Smooth muscle cell (in vitro differentiated cells): Measurements from ENCODE around the gene ADAMTS18. TPM values are rescaled to one million over a fixed set of nuclear protein-coding genes. Genes with fewer than 3 reads are reported as not detected.
"Not testable (repeated sequence)": the region's sequence is repeated elsewhere in the genome, so short reads cannot be mapped to it uniquely, and the experiment has no call there.

Source experiments
- DNase-seq: peaks from one replicate; lab custom pipeline; 2025; ENCODE audit not compliant: unreplicated experiment; lab: John Stamatoyannopoulos, UW
- H2AFZ ChIP-seq: fragments of 200-600 bp; sonication (generic); 2 replicates; pipeline ENCODE4 v1.6.0; 2016; ENCODE audit warnings: antibody characterized with exemption, low read depth, mild to moderate bottlenecking
- H3F3A ChIP-seq: fragments of 200-600 bp; sonication (generic); 2 replicates; pipeline ENCODE4 v1.6.0; 2017; ENCODE audit warnings: antibody characterized with exemption, low read depth
- H3K27ac ChIP-seq: fragments of 200-600 bp; sonication (generic); 2 replicates; pipeline ENCODE4 v1.5.1; 2016; ENCODE audit warnings: low read depth, mild to moderate bottlenecking
- H3K27me3 ChIP-seq: fragments of 200-600 bp; sonication (generic); 2 replicates; pipeline ENCODE4 v1.6.1; 2016; ENCODE audit warnings: low read depth, mild to moderate bottlenecking
- H3K36me3 ChIP-seq: fragments of 200-600 bp; sonication (generic); 2 replicates; pipeline ENCODE4 v1.5.1; 2016; ENCODE audit warnings: low read depth
- H3K4me1 ChIP-seq: fragments of 200-600 bp; sonication (generic); 2 replicates; pipeline ENCODE4 v1.5.1; 2016; ENCODE audit warnings: low read depth
- H3K4me2 ChIP-seq: fragments of 200-600 bp; sonication (generic); 2 replicates; pipeline ENCODE4 v1.6.0; 2016; ENCODE audit warnings: mild to moderate bottlenecking
- H3K4me3 ChIP-seq: fragments of 200-600 bp; sonication (generic); 2 replicates; pipeline ENCODE4 v1.5.1; 2016; ENCODE audit warnings: mild to moderate bottlenecking
- H3K79me2 ChIP-seq: fragments of 200-600 bp; sonication (generic); 2 replicates; pipeline ENCODE4 v1.6.0; 2016; ENCODE audit warnings: low read depth, mild to moderate bottlenecking
- H3K9ac ChIP-seq: fragments of 200-600 bp; sonication (generic); 2 replicates; pipeline ENCODE4 v1.6.0; 2016; ENCODE audit warnings: low read depth
- H3K9me3 ChIP-seq: fragments of 200-600 bp; sonication (generic); replicated peaks from 2 replicates; pipeline ENCODE4 v1.5.1; 2016; ENCODE audit warnings: low read depth
- H4K20me1 ChIP-seq: fragments of 200-600 bp; sonication (generic); 2 replicates; pipeline ENCODE4 v1.6.0; 2016; ENCODE audit warnings: low read depth
- WGBS: methylation state at CpG from one replicate; pipeline ENCODE4 v1.1.7; 2016; ENCODE audit warnings: low lambda C conversion rate; 5-methylcytosine and 5-hydroxymethylcytosine counted together
- polyA plus RNA-seq: library from polyadenylated mRNA; unstranded; fragments of >200 nt; fragmentation: Nextera tagmentation; extraction: Ambion mirVana; gene quantifications from 2 replicates; pipeline ENCODE4 v1.2.1, GENCODE V29; 2016
- total RNA-seq: library from RNA; depleted of rRNA; stranded (reverse); fragments of >200 nt; gene quantifications from 2 replicates; pipeline ENCODE4 v1.2.3, GENCODE V29; 2014
- TF ChIP-seq, protein P1 (sequence below): fragments of 200-600 bp; sonication (generic); IDR thresholded peaks from 2 replicates; pipeline ENCODE4 v1.5.1; 2017; ENCODE audit warnings: borderline replicate concordance, mild to moderate bottlenecking, antibody characterized with exemption; ENCODE audit not compliant: insufficient read depth, poor library complexity, severe bottlenecking

ADAMTS18 gene
- total and polyA plus RNA-seq, 2 experiments from 2014 or later, result 0.05 to 4.4 TPM

DNA sequence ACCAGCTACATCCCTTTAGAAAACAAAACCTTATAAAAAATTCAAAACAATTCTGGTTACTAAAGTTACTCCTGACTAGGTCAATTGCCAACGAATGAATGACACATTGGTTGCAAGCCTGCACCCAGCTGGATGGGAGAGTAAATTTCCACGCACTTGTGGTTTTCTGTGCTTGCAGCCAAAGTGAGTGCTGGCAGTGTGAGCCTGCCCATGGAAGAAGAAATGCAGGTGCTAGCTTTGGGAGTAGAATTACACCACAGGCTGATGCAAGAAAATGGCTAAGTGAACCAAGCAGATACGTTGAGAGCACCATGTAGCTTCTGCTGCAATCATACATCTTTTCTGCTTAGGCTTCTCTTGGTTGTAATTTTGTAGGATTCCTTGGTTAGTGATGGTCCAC, 161.0 kb downstream of the ADAMTS18 start:
- H3K27me3 ChIP-seq, result no peaks in the 10 kb centered on the region
- H3K36me3 ChIP-seq, result no peaks in the 10 kb centered on the region
- no peak overlapping the region for H3K27ac ChIP-seq
- no peaks in the 10 kb centered on the region for H4K20me1 ChIP-seq
- H3F3A ChIP-seq, result no peaks in the 10 kb centered on the region
- H3K79me2 ChIP-seq, result no peaks in the 10 kb centered on the region
- TF ChIP-seq, protein P1, sequence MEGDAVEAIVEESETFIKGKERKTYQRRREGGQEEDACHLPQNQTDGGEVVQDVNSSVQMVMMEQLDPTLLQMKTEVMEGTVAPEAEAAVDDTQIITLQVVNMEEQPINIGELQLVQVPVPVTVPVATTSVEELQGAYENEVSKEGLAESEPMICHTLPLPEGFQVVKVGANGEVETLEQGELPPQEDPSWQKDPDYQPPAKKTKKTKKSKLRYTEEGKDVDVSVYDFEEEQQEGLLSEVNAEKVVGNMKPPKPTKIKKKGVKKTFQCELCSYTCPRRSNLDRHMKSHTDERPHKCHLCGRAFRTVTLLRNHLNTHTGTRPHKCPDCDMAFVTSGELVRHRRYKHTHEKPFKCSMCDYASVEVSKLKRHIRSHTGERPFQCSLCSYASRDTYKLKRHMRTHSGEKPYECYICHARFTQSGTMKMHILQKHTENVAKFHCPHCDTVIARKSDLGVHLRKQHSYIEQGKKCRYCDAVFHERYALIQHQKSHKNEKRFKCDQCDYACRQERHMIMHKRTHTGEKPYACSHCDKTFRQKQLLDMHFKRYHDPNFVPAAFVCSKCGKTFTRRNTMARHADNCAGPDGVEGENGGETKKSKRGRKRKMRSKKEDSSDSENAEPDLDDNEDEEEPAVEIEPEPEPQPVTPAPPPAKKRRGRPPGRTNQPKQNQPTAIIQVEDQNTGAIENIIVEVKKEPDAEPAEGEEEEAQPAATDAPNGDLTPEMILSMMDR, result no peak
- no peak overlapping the region for H3K9ac ChIP-seq
- H3K4me2 ChIP-seq, result no peak overlapping the region
- H2AFZ ChIP-seq, result no peak overlapping the region
- 63% methylated on average over 3 of the region's 3 CpGs for WGBS
- no peak overlapping the region for H3K4me3 ChIP-seq
- DNase-seq, result no peak
- H3K9me3 ChIP-seq, result no peaks in the 10 kb centered on the region
- no peaks in the 10 kb centered on the region for H3K4me1 ChIP-seq

DNA sequence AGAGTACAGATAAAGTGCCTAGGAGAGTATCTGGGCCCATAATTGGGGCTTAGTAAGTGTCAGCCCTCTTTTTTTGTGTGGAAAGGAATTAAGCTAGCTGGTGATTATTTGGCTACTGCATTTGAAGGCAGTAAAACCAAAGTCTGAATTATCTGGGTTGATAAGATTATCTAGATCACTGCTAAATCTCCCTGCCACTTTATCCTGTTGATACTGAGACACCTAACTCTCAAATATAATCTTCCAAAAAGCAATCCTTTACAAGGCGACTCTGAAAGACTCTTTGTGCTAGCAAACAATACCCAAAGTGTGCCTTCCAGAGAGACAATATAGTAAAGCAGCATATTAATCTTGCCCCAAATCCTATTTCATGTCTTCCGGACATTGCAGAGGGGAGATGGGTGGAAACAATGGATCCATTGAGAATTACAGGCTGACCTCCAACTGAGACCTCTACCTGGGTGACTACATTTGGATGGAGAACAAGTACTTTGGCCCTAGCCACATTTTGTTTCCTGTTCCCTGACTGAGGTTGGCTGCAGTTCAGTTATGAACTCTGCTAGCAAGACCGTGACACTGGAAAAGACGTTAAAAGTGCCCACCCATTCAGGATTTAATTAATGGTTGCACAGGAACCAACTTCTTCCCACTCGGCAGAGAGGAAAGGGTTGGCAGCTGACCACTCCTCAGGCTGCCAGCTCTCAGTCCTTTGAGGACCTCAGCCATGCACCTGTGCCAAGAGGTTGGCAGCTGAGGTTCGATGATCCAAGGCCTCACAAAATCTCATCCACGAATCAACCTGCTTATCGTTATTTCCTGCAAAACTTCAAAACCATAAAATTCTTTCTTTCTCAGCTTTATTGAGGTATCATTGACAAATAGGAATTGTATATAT, 163.1 kb downstream of the ADAMTS18 start:
- TF ChIP-seq, protein P1, result no peak
- Histone ChIP-seq H3K4me3 (no peak overlapping the region), H3K4me2 (no peak overlapping the region), H3K27me3 (no peaks in the 10 kb centered on the region), H3F3A (no peaks in the 10 kb centered on the region), H3K79me2 (no peaks in the 10 kb centered on the region), H3K9ac (no peak overlapping the region), H3K9me3 (no peaks in the 10 kb centered on the region), H3K4me1 (no peaks in the 10 kb centered on the region), H3K27ac (no peak overlapping the region), H2AFZ (no peak overlapping the region), H3K36me3 (no peaks in the 10 kb centered on the region), H4K20me1 (no peaks in the 10 kb centered on the region)
- no peak for DNase-seq
- 73% methylated on average over 8 of the region's 8 CpGs for WGBS

DNA sequence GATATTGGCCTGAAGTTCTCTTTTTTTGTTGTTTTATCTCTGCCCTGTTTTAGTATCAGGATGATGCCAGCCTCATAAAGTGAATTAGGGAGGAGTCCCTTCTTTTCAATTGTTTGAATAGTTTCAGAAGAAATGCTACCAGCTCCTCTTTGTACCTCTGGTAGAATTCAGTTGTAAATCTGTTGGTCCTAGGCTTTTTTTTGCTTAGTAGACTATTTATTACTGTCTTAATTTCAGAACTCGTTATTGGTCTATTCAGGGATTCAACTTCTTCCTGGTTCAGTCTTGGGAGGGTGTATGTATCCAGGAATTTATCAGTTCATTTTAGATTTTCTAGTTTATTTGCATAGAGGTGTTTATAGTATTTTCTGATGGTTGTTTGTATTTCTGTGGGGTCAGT, 168.6 kb downstream of the ADAMTS18 start:
- H3K4me1 ChIP-seq, H3K9me3 ChIP-seq, H3K4me2 ChIP-seq, H2AFZ ChIP-seq, H3K27ac ChIP-seq, H3K9ac ChIP-seq, H4K20me1 ChIP-seq, DNase-seq, H3F3A ChIP-seq, H3K4me3 ChIP-seq, H3K36me3 ChIP-seq, H3K79me2 ChIP-seq, H3K27me3 ChIP-seq: not testable (repeated sequence)
- 100% methylated on average over 1 of the region's 1 CpG for WGBS

DNA sequence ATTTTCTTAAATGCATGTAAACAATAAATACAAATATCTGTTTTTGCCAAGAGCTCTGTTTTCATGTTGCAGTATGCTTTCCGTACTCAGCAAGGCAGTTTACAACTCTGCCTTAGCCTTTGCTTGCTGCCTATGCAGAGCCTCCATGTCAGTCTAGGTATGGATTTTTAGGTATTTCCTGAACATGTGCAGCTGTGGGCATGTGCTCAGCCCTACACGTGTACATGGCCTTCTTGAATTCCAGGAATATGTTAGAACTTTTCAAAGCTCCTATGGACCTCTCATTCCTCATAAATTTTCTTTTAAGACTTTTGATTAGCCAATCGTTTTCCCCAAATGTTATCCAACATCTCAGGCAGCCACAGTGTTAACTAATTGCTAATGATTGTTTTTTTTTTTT, 171.9 kb downstream of the ADAMTS18 start:
- WGBS, result 68% methylated on average over 3 of the region's 3 CpGs
- Histone ChIP-seq H3K27me3 (no peaks in the 10 kb centered on the region), H3K4me2 (no peak overlapping the region), H3F3A (no peaks in the 10 kb centered on the region), H2AFZ (no peak overlapping the region), H3K79me2 (no peaks in the 10 kb centered on the region), H3K4me3 (no peak overlapping the region), H4K20me1 (no peaks in the 10 kb centered on the region), H3K9me3 (no peaks in the 10 kb centered on the region), H3K27ac (no peak overlapping the region), H3K4me1 (no peaks in the 10 kb centered on the region), H3K36me3 (no peaks in the 10 kb centered on the region), H3K9ac (no peak overlapping the region)
- no peak for DNase-seq
- TF ChIP-seq, protein P1, result no peak
